ENCODE results near the gene NECAB2. TPM values are rescaled to one million over a fixed set of nuclear protein-coding genes. Genes with fewer than 3 reads are reported as not detected.

NECAB2 gene
- total and polyA plus RNA-seq, 2 of the 8 experiments (the other 6 are each of a cell fraction or from before 2014, with no cell fraction given): 3.6 to 4.2 TPM

DNA sequence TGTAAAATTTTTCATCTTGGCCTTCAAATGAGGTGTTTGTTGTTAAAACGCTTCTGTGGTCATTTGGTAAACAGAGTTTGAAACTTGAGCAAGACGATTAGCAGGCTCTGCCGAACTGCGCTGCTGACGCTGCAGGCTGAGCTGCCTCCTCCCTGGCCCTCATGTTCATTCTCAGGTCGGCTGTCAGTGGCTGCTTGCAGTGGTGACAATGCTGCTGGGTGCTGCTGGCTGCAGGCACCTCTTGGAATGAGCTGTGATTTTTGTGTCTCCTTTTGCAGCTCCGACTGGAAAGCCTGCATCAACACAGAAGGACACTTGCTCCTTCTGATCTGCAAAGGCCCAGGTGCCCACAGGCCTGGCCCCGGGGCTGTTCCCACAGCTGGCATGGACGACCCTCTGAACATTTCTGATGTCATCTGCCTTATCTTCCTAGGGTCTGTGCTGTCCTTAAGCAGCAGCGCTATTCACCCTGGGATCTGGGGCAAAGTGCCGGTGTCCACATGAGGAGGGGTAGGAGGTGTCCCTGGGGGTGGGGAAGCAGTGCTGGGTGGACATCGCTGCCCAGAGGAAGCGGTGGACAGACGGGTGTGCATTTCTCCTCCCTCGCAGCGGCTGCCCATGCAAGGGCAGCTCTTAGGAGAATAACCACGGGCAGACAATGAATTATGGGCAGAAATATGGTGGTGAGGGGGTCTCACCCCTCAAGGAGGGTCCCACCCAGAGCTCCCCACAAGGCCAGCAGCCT, 38.1 kb upstream of the NECAB2 start:
- no peak for FAIRE-seq
- Histone ChIP-seq H3K56ac (replicated peaks; ENCODE audit: insufficient read length, low read depth, low read length) (no peak overlapping the region), H4K91ac (replicated peaks; ENCODE audit: insufficient read length, low read length) (no peak overlapping the region), H2BK5ac (ENCODE audit: low read depth, low read length) (no peak overlapping the region), H3K4ac (replicated peaks; ENCODE audit: insufficient read length, low read depth, low read length) (no peak overlapping the region), H2BK12ac (ENCODE audit: low read depth, low read length) (no peak overlapping the region), H2AK5ac (ENCODE audit: low read depth, low read length) (no peak overlapping the region), H4K5ac (ENCODE audit: insufficient read length, low read depth, low read length) (no peak overlapping the region), H3K4me3 (ENCODE audit: extremely low read depth in 1 of 4, insufficient read depth in 2 of 4, low read depth in 3 of 4, low read length in 4 of 4) (no peak overlapping the region), H3K27ac (ENCODE audit: low read depth, low read length) (no peak overlapping the region), H3K9me3 (ENCODE audit: insufficient read depth in 2 of 2, low read depth in 1 of 2, low read length in 1 of 2) (no peaks in the 10 kb centered on the region), H3K18ac (ENCODE audit: extremely low read depth, low read length) (no peak overlapping the region), H3K23ac (ENCODE audit: insufficient read length) (no peak overlapping the region), H3K4me2 (ENCODE audit: insufficient read depth in 1 of 2, low read depth in 2 of 2, low read length in 2 of 2) (no peak overlapping the region), H2BK20ac (ENCODE audit: low read length) (no peak overlapping the region), H3K9ac (replicated peaks in 1 of 4; ENCODE audit: extremely low read depth in 1 of 4, low read depth in 3 of 4, low read length in 3 of 4) (no peak overlapping the region), H4K8ac (ENCODE audit: extremely low read depth, insufficient read depth, low read length) (no peak overlapping the region), H4K20me1 (replicated peaks in 1 of 2; ENCODE audit: control insufficient read depth in 1 of 2, insufficient read depth in 2 of 2, low read length in 2 of 2) (no peaks in the 10 kb centered on the region), H3K36me3 (ENCODE audit: control insufficient read depth in 2 of 4, insufficient read depth in 4 of 4, low read length in 3 of 4) (no peaks in the 10 kb centered on the region), H3K79me1 (ENCODE audit: low read depth, low read length) (no peaks in the 10 kb centered on the region), H3K14ac (ENCODE audit: insufficient read length) (no peak overlapping the region), H3K27me3 (replicated peaks in 1 of 4; ENCODE audit: control insufficient read depth in 3 of 4, extremely low read depth in 1 of 4, insufficient read depth in 3 of 4, low read length in 3 of 4) (peaks cover 0 to 6% (median 0%) of the 10 kb centered on the region in 4 experiments; a peak in 1 of 7 replicates), H3K4me1 (replicated peaks in 1 of 4; ENCODE audit: control insufficient read depth in 3 of 4, insufficient read depth in 4 of 4, low read length in 3 of 4) (peaks cover 0 to 6% (median 3%) of the 10 kb centered on the region in 4 experiments; a peak in 4 of 7 replicates), H2BK120ac (replicated peaks; ENCODE audit: low read depth, low read length) (no peak overlapping the region), H2BK15ac (ENCODE audit: low read length) (no peak overlapping the region), H2AFZ (ENCODE audit: low read length) (no peak overlapping the region), H3K23me2 (ENCODE audit: low read depth, low read length) (no peaks in the 10 kb centered on the region), H3K79me2 (ENCODE audit: control insufficient read depth in 1 of 2, insufficient read depth in 2 of 2, low read length in 2 of 2) (no peaks in the 10 kb centered on the region)
- WGBS, 2 experiments (ENCODE audit: extremely low coverage in 1 of 2, insufficient coverage in 1 of 2, insufficient read length in 1 of 2, insufficient replicate concordance in 2 of 2, low coverage in 1 of 2, low lambda C conversion rate in 2 of 2, missing lambda C conversion rate in 1 of 2): 88% methylated on average over 13 of the region's 17 CpGs; no CpG with 5 or more reads in 1 of the 2 experiments
- ChIA-PET POLR2A (ENCODE audit: partially characterized antibody) (interaction anchor here (0.9 to 4.1 kb wide), 3 partner anchors 8 to 64 kb away, joined by 3 to 19 read pairs (median 3); no protein-coding TSS in a partner anchor), CTCF (ENCODE audit: partially characterized antibody) (interaction anchor here (0.8 to 1.9 kb wide), 12 partner anchors 8 to 1290 kb away, joined by 3 to 10 read pairs (median 4); partner anchors contain the start of gene OSGIN1)
- no peak for DNase-seq (ENCODE audit: low read depth in 1 of 2, low spot score in 2 of 2)
- TF ChIP-seq CHD2 (IDR thresholded peaks at IDR 0.05; ENCODE audit: low read length) (no peak), USF2 (IDR thresholded peaks at IDR 0.05; ENCODE audit: low read length) (no peak), SUZ12 (IDR thresholded peaks at IDR 0.05; ENCODE audit: low read length) (no peak), SP4 (IDR thresholded peaks at IDR 0.05; ENCODE audit: low read length) (no peak), EZH2 (IDR thresholded peaks at IDR 0.05; ENCODE audit: low read depth, low read length, severe bottlenecking) (no peak), SAP30 (IDR thresholded peaks at IDR 0.05; ENCODE audit: insufficient read depth, insufficient replicate concordance, low read length) (no peak), YY1 (IDR thresholded peaks at IDR 0.05; ENCODE audit: low read depth, low read length) (no peak), CREB1 (IDR thresholded peaks at IDR 0.05) (no peak), ATF3 (IDR thresholded peaks at IDR 0.05; ENCODE audit: insufficient read depth, low read depth, low read length) (no peak), SIX5 (IDR thresholded peaks at IDR 0.05; ENCODE audit: low read depth, low read length) (no peak), BACH1 (IDR thresholded peaks at IDR 0.05; ENCODE audit: low read length) (no peak), RFX5 (IDR thresholded peaks at IDR 0.05; ENCODE audit: borderline replicate concordance, low read depth, low read length) (no peak)
